ENCODE data around the gene FARP1.
"Not testable (repeated sequence)": the region's sequence is repeated elsewhere in the genome, so short reads cannot be mapped to it uniquely, and the experiment has no call there.

FARP1 gene

GRCh38 chr13:98363326-98363725 is 220.4 kb downstream of the FARP1 start:
- DNase-seq (ENCODE audit: low spot score) = no peak

GRCh38 chr13:98364179-98364578 is 221.3 kb downstream of the FARP1 start:
- no peak for DNase-seq (ENCODE audit: low spot score)

GRCh38 chr13:98364647-98365046 is 221.8 kb downstream of the FARP1 start:
- DNase-seq (ENCODE audit: low spot score) = no peak

GRCh38 chr13:98365302-98365701 is 222.4 kb downstream of the FARP1 start:
- DNase-seq (ENCODE audit: low spot score) = no peak

- no peak for DNase-seq (ENCODE audit: low spot score)
Observed at GRCh38 chr13:98366010-98366409, 223.1 kb downstream of the FARP1 start.

- no peak for DNase-seq (ENCODE audit: low spot score)
Observed at GRCh38 chr13:98366443-98366842, 223.5 kb downstream of the FARP1 start.

- DNase-seq (ENCODE audit: low spot score) = no peak
Observed at GRCh38 chr13:98366959-98367358, 224.1 kb downstream of the FARP1 start.

- DNase-seq (ENCODE audit: low spot score) = no peak
Observed at GRCh38 chr13:98368019-98368418, 225.1 kb downstream of the FARP1 start.

- not testable (repeated sequence) for DNase-seq (ENCODE audit: low spot score)
Observed at GRCh38 chr13:98369520-98369919, 226.6 kb downstream of the FARP1 start.

- no peak for DNase-seq (ENCODE audit: low spot score)
Observed at GRCh38 chr13:98370261-98370660, 227.4 kb downstream of the FARP1 start.

- DNase-seq (ENCODE audit: low spot score) = no peak
Observed at GRCh38 chr13:98370806-98371515, 228.1 kb downstream of the FARP1 start.

GRCh38 chr13:98371516-98372023 is 228.7 kb downstream of the FARP1 start:
- no peak for DNase-seq (ENCODE audit: low spot score)

- DNase-seq (ENCODE audit: low spot score) = no peak
Observed at GRCh38 chr13:98372876-98373275, 230.0 kb downstream of the FARP1 start.

- DNase-seq (ENCODE audit: low spot score) = no peak
Observed at GRCh38 chr13:98374750-98375149, 231.9 kb downstream of the FARP1 start.

- DNase-seq (ENCODE audit: low spot score) = no peak
Observed at GRCh38 chr13:98377635-98378378, 234.9 kb downstream of the FARP1 start.

GRCh38 chr13:98384739-98385138 is 241.8 kb downstream of the FARP1 start:
- no peak for DNase-seq (ENCODE audit: low spot score)

GRCh38 chr13:98385606-98386005 is 242.7 kb downstream of the FARP1 start:
- no peak for DNase-seq (ENCODE audit: low spot score)

GRCh38 chr13:98386637-98387036 is 243.7 kb downstream of the FARP1 start:
- no peak for DNase-seq (ENCODE audit: low spot score)

- no peak for DNase-seq (ENCODE audit: low spot score)
Observed at GRCh38 chr13:98389319-98389718, 246.4 kb downstream of the FARP1 start.

- no peak for DNase-seq (ENCODE audit: low spot score)
Observed at GRCh38 chr13:98390086-98390715, 247.3 kb downstream of the FARP1 start.

GRCh38 chr13:98393873-98394272 is 251.0 kb downstream of the FARP1 start:
- DNase-seq (ENCODE audit: low spot score) = no peak

GRCh38 chr13:98394820-98395510 is 252.1 kb downstream of the FARP1 start:
- DNase-seq (ENCODE audit: low spot score) = no peak

Measured in COLO829 (cell line).